Osteocyte (in vitro differentiated cells): Measurements from ENCODE around the gene NR2C1. TPM values are rescaled to one million over a fixed set of nuclear protein-coding genes. Genes with fewer than 3 reads are reported as not detected.

ENCODE experiments used
- DNase-seq: peaks from one replicate; pipeline ENCODE4 v3.0.0; 2021; ENCODE audit warnings: mixed read lengths; ENCODE audit not compliant: unreplicated experiment; ENCODE audit errors: extremely low spot score
- H3K27ac Mint-ChIP-seq: one replicate; pipeline ENCODE4 v1.8.0; 2021; ENCODE audit warnings: mild to moderate bottlenecking, mixed read lengths; ENCODE audit not compliant: unreplicated experiment
- H3K27me3 Mint-ChIP-seq: one replicate; pipeline ENCODE4 v1.8.0; 2021; ENCODE audit warnings: mixed read lengths; ENCODE audit not compliant: unreplicated experiment
- H3K36me3 Mint-ChIP-seq: one replicate; pipeline ENCODE4 v1.8.0; 2021; ENCODE audit warnings: mixed read lengths; ENCODE audit not compliant: unreplicated experiment
- H3K4me1 Mint-ChIP-seq: one replicate; pipeline ENCODE4 v1.8.0; 2021; ENCODE audit warnings: mixed read lengths; ENCODE audit not compliant: unreplicated experiment
- H3K4me3 Mint-ChIP-seq: one replicate; pipeline ENCODE4 v1.8.0; 2021; ENCODE audit warnings: mild to moderate bottlenecking, moderate library complexity, mixed read lengths; ENCODE audit not compliant: unreplicated experiment
- H3K9me3 Mint-ChIP-seq: one replicate; pipeline ENCODE4 v1.8.0; 2021; ENCODE audit warnings: mixed read lengths; ENCODE audit not compliant: unreplicated experiment
- total RNA-seq: library from RNA; stranded (reverse); gene quantifications from 2 replicates; pipeline ENCODE4 v1.2.1, GENCODE V29; 2021
- TF ChIP-seq, protein P1 (sequence below): fragments of 200-600 bp; sonication (generic); IDR thresholded peaks from 2 replicates; pipeline ENCODE4 v1.5.0; 2021; ENCODE audit warnings: antibody characterized with exemption, mild to moderate bottlenecking, moderate library complexity

NR2C1 gene
- total RNA-seq, 1 donor from 2014 or later, result 50.0 TPM

DNA sequence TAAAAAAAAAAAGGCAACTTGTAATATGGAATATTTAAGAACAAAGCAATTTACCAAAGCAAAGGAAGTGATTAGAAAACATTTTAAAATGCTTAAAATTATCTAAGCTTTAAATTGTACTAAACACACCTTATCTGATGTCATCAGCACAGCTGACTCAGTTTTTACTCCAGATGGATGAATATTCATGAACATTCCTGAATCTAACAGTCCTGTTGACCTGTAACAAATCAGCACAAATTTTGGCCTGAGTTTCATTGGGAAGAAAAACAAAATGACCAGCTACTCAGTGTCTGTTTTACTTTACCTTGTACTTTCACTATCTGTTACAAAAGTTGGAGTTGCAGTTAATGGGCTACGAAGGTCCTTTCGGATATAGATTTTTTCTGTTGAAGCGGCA, 16.0 kb downstream of the NR2C1 start:
- Mint-ChIP-seq H3K36me3 (peaks cover 39% of the 10 kb centered on the region), H3K4me3 (no peak overlapping the region), H3K27ac (no peak overlapping the region), H3K27me3 (no peaks in the 10 kb centered on the region), H3K4me1 (no peaks in the 10 kb centered on the region), H3K9me3 (no peaks in the 10 kb centered on the region)
- TF ChIP-seq, protein P1, sequence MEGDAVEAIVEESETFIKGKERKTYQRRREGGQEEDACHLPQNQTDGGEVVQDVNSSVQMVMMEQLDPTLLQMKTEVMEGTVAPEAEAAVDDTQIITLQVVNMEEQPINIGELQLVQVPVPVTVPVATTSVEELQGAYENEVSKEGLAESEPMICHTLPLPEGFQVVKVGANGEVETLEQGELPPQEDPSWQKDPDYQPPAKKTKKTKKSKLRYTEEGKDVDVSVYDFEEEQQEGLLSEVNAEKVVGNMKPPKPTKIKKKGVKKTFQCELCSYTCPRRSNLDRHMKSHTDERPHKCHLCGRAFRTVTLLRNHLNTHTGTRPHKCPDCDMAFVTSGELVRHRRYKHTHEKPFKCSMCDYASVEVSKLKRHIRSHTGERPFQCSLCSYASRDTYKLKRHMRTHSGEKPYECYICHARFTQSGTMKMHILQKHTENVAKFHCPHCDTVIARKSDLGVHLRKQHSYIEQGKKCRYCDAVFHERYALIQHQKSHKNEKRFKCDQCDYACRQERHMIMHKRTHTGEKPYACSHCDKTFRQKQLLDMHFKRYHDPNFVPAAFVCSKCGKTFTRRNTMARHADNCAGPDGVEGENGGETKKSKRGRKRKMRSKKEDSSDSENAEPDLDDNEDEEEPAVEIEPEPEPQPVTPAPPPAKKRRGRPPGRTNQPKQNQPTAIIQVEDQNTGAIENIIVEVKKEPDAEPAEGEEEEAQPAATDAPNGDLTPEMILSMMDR, result no peak
- DNase-seq, result no peak

DNA sequence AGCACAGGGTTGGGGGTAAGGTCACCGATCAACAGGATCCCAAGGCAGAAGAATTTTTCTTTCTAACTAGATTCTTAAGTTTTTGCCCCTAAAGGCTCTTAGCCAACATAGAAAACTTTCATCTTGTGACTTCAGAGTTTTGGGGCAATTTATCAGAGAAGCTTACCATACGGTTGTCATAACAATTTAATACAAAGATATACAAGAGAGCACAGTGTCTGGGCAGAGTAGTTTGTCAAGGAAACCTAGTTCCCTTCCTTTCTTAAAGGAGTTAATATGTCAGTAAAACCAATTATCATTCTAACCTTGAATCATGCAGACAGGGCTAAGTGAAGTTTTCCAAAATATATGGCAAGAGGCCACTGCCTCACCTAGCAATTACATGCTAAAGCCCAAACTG, 18.4 kb downstream of the NR2C1 start:
- H3K4me1 Mint-ChIP-seq, result no peaks in the 10 kb centered on the region
- no peaks in the 10 kb centered on the region for H3K27me3 Mint-ChIP-seq
- H3K36me3 Mint-ChIP-seq, result peaks cover 37% of the 10 kb centered on the region
- no peak overlapping the region for H3K27ac Mint-ChIP-seq
- DNase-seq, result no peak
- H3K9me3 Mint-ChIP-seq, result no peaks in the 10 kb centered on the region
- no peak overlapping the region for H3K4me3 Mint-ChIP-seq
- TF ChIP-seq, protein P1, result no peak

DNA sequence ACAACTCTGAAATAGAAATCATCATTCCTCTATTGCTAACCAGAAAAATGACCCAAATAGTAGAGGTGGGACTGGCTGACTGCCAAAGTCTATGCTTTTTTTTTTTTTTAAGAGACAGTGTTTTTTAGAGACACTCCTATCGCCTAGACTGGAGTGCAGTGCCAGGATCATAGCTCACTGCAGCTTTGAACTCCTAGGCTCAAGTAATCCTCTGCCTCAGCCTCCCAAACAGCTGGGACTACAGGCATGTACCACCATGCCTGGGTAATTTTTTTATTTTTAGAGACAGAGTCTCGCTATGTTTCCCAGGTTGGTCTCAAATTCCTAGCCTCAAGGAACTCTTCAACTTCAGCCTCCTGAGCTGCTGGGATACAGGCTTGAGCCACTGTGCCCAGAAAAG, 19.2 kb downstream of the NR2C1 start:
- no peaks in the 10 kb centered on the region for H3K4me1 Mint-ChIP-seq
- H3K9me3 Mint-ChIP-seq, result no peaks in the 10 kb centered on the region
- no peak overlapping the region for H3K27ac Mint-ChIP-seq
- no peak for DNase-seq
- H3K36me3 Mint-ChIP-seq, result peaks cover 37% of the 10 kb centered on the region
- no peaks in the 10 kb centered on the region for H3K27me3 Mint-ChIP-seq
- no peak overlapping the region for H3K4me3 Mint-ChIP-seq
- TF ChIP-seq, protein P1, result no peak

DNA sequence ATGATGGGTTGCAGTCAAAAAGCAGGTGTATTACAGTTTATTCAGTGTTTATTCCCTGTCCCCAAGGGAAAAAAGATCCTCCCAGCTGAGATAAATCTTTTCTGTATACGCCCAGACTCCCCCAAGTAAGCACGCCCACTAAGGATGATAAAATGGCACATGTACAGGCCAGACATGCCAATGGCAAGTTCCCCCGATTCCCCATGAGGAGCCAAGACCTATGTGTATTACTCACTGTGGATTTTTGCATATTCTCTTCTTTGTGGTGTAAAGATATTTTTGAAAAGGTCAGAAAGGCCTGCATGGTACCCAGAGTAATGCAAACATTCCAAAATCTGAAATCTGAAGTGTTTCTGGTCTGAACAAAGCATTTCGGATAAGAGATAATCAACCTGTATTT, 22.2 kb downstream of the NR2C1 start:
- DNase-seq, result no peak
- TF ChIP-seq, protein P1, result no peak
- Mint-ChIP-seq H3K27ac (no peak overlapping the region), H3K4me1 (no peaks in the 10 kb centered on the region), H3K9me3 (no peaks in the 10 kb centered on the region), H3K36me3 (peaks cover 38% of the 10 kb centered on the region), H3K4me3 (no peak overlapping the region), H3K27me3 (no peaks in the 10 kb centered on the region)

DNA sequence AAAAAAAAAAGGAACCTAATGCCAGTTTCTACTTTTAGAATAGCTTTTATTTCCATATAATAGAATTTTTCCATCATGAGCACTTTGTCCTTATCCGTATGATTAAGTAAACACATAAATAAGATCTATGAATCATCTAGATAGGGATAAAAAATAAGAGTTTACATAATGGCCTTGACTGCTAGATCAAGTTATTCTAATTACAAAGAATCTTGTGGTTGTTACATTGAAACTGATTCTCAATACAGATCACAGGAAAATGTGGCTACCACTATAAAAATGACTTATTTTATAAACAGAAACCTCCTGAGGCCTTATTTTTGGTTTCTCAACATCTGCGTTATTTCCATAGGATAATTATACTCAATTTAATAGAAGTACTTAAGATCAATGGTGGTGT, 35.5 kb downstream of the NR2C1 start:
- TF ChIP-seq, protein P1, result no peak

More for the DNA sequence above, 35.5 kb downstream of the NR2C1 start:
- Mint-ChIP-seq H3K36me3 (peaks cover 21% of the 10 kb centered on the region), H3K4me3 (no peak overlapping the region), H3K4me1 (no peaks in the 10 kb centered on the region), H3K9me3 (no peaks in the 10 kb centered on the region), H3K27ac (no peak overlapping the region), H3K27me3 (no peaks in the 10 kb centered on the region)
- DNase-seq, result no peak
